GM23248 (cell line): ENCODE data around the gene BLTP2.

Experiments used
- EZH2 ChIP-seq: fragments of 200-600 bp; sonication (generic); IDR thresholded peaks from 2 replicates; pipeline ENCODE4 v1.6.1; 2018; ENCODE audit warnings: antibody characterized with exemption, mild to moderate bottlenecking; ENCODE audit not compliant: insufficient read depth, poor library complexity, severe bottlenecking
- EZH2phosphoT487 ChIP-seq: fragments of 200-600 bp; sonication (generic); IDR thresholded peaks from 2 replicates; pipeline ENCODE4 v1.6.1; 2018; ENCODE audit warnings: antibody characterized with exemption, moderate library complexity, mild to moderate bottlenecking, low read depth; ENCODE audit not compliant: insufficient read depth

- TF ChIP-seq EZH2 (no peak), EZH2phosphoT487 (no peak)
These were observed 3.4 kb downstream of the BLTP2 start for GRCh38 chr17:28641579-28641978.
